ENCODE measurements around the gene PLCB1.

Gene PLCB1

GRCh38 chr20:8624046-8624445 is 492.0 kb downstream of the PLCB1 start:
- no peak for TF ChIP-seq CTCF (IDR thresholded peaks at IDR 0.05; ENCODE audit: low read depth, low read length)

GRCh38 chr20:8624616-8625015 is 492.6 kb downstream of the PLCB1 start:
- DNase-seq (ENCODE audit: low read depth in 2 of 2): no peak
- TF ChIP-seq CTCF (IDR thresholded peaks at IDR 0.05; ENCODE audit: low read depth, low read length): no peak

More at GRCh38 chr20:8624046-8624445, 492.0 kb downstream of the PLCB1 start:
- H3K4me3 ChIP-seq (replicated peaks in 1 of 2; ENCODE audit: low read depth in 2 of 2, low read length in 2 of 2): no peak overlapping the region
- no peak for DNase-seq (ENCODE audit: low read depth in 2 of 2)

GRCh38 chr20:8627340-8628004 is 495.4 kb downstream of the PLCB1 start:
- TF ChIP-seq CTCF (IDR thresholded peaks at IDR 0.05; ENCODE audit: low read depth, low read length): no peak
- peak in 1 of 2 donors; percentile 29 for DNase-seq (ENCODE audit: low read depth in 2 of 2)
- H3K4me3 ChIP-seq (replicated peaks in 1 of 2; ENCODE audit: low read depth in 2 of 2, low read length in 2 of 2): peak overlapping the region in 1 of 2 donors; percentile 37

More at GRCh38 chr20:8624616-8625015, 492.6 kb downstream of the PLCB1 start:
- no peak overlapping the region for H3K4me3 ChIP-seq (replicated peaks in 1 of 2; ENCODE audit: low read depth in 2 of 2, low read length in 2 of 2)

GRCh38 chr20:8631271-8631670 is 499.2 kb downstream of the PLCB1 start:
- H3K4me3 ChIP-seq (replicated peaks in 1 of 2; ENCODE audit: low read depth in 2 of 2, low read length in 2 of 2): no peak overlapping the region
- DNase-seq (ENCODE audit: low read depth in 2 of 2): no peak
- no peak for TF ChIP-seq CTCF (IDR thresholded peaks at IDR 0.05; ENCODE audit: low read depth, low read length)

GRCh38 chr20:8633366-8633765 is 501.3 kb downstream of the PLCB1 start:
- no peak overlapping the region for H3K4me3 ChIP-seq (replicated peaks in 1 of 2; ENCODE audit: low read depth in 2 of 2, low read length in 2 of 2)
- peak in 1 of 2 donors; percentile 54 for DNase-seq (ENCODE audit: low read depth in 2 of 2)
- no peak for TF ChIP-seq CTCF (IDR thresholded peaks at IDR 0.05; ENCODE audit: low read depth, low read length)

- no peak for DNase-seq (ENCODE audit: low read depth in 2 of 2)
- H3K4me3 ChIP-seq (replicated peaks in 1 of 2; ENCODE audit: low read depth in 2 of 2, low read length in 2 of 2): no peak overlapping the region
- no peak for TF ChIP-seq CTCF (IDR thresholded peaks at IDR 0.05; ENCODE audit: low read depth, low read length)
Observed at GRCh38 chr20:8635048-8635572, 503.0 kb downstream of the PLCB1 start.
